Sigmoid colon (tissue), 4 donors: Measurements from ENCODE around the gene NDUFA8.
A peak's percentile ranks its signal among the peaks of the same experiment; 100 is the strongest.

Experiments used
- CTCF ChIP-seq, 4 experiments: fragments of 450-650 bp in 3 of 4; fragments of 200-600 bp in 1 of 4; IDR thresholded peaks; one replicate each; pipeline ENCODE4 v1.5.1; 2016 to 2019; ENCODE audit warnings: antibody characterized with exemption in 4 of 4, mild to moderate bottlenecking in 3 of 4, moderate library complexity in 2 of 4
- EP300 ChIP-seq, 4 donors: sonication (generic); formaldehyde crosslinking; IDR thresholded peaks; one replicate each; pipeline ENCODE4 v1.6.1; 2017; ENCODE audit warnings: antibody characterized with exemption in 4 of 4
- POLR2A ChIP-seq, 2 donors: fragments of 450-650 bp; IDR thresholded peaks; one replicate each; pipeline ENCODE4 v1.6.1; 2016; ENCODE audit warnings: antibody characterized with exemption in 2 of 2, mild to moderate bottlenecking in 2 of 2, moderate library complexity in 2 of 2

- TF ChIP-seq CTCF (IDR thresholded peaks at IDR 0.05): peak; percentile 12 to 29 (median 24)
- TF ChIP-seq EP300 (IDR thresholded peaks at IDR 0.05): no peak
- peak; percentile 87 to 88 for TF ChIP-seq POLR2A (IDR thresholded peaks at IDR 0.05)
Observed at GRCh38 chr9:122159026-122159924, at the start of gene NDUFA8, which contains the start of gene MORN5.
